Measurements from ENCODE around the gene FSTL4. TPM values are rescaled to one million over a fixed set of nuclear protein-coding genes. Genes with fewer than 3 reads are reported as not detected.

Gene FSTL4
- total and polyA plus RNA-seq, 2 experiments from 2014 or later = 0.47 to 0.74 TPM

- Histone ChIP-seq H3K4me3 (no peak overlapping the region), H2AFZ (no peak overlapping the region), H3K27ac (no peak overlapping the region), H3K36me3 (replicated peaks; ENCODE audit: insufficient read depth, low read depth) (no peaks in the 10 kb centered on the region), H3K79me2 (no peaks in the 10 kb centered on the region), H3K27me3 (peaks cover 3% of the 10 kb centered on the region), H3K9me3 (ENCODE audit: low read depth) (no peaks in the 10 kb centered on the region), H3K4me1 (ENCODE audit: insufficient read depth) (peaks cover under 1% of the 10 kb centered on the region), H3K9me2 (replicated peaks; ENCODE audit: insufficient read depth) (no peaks in the 10 kb centered on the region), H4K20me1 (ENCODE audit: insufficient read depth, poor library complexity, severe bottlenecking) (no peaks in the 10 kb centered on the region), H3K4me2 (no peak overlapping the region)
- TF ChIP-seq EZH2phosphoT487 (IDR thresholded peaks at IDR 0.05; ENCODE audit: low read depth, severe bottlenecking, unreplicated experiment) (no peak), CTCF (IDR thresholded peaks at IDR 0.05; ENCODE audit: poor library complexity) (no peak), EZH2 (IDR thresholded peaks at IDR 0.05; ENCODE audit: borderline replicate concordance) (no peak)
- 90% methylated on average over 6 of the region's 6 CpGs for WGBS (ENCODE audit: low lambda C conversion rate, missing lambda C conversion rate)
- no peak for DNase-seq (ENCODE audit: low spot score)
Measured at GRCh38 chr5:133429046-133429445, 183.3 kb downstream of the FSTL4 start.

- Histone ChIP-seq H2AFZ (no peak overlapping the region), H3K79me2 (no peaks in the 10 kb centered on the region)
- TF ChIP-seq CTCF (IDR thresholded peaks at IDR 0.05; ENCODE audit: poor library complexity) (no peak), EZH2 (IDR thresholded peaks at IDR 0.05; ENCODE audit: borderline replicate concordance) (no peak), EZH2phosphoT487 (IDR thresholded peaks at IDR 0.05; ENCODE audit: low read depth, severe bottlenecking, unreplicated experiment) (no peak)
Measured at GRCh38 chr5:133428072-133428660, 184.2 kb downstream of the FSTL4 start.

GRCh38 chr5:133427121-133427777 lies 185.1 kb downstream of the FSTL4 start:
- no peak overlapping the region for H3K4me3 ChIP-seq
- no peak for DNase-seq (ENCODE audit: low spot score)
- peaks cover 6% of the 10 kb centered on the region for H3K27me3 ChIP-seq
- peaks cover 3% of the 10 kb centered on the region for H3K4me1 ChIP-seq (ENCODE audit: insufficient read depth)
- no peaks in the 10 kb centered on the region for H3K9me3 ChIP-seq (ENCODE audit: low read depth)
- no peak overlapping the region for H2AFZ ChIP-seq
- H4K20me1 ChIP-seq (ENCODE audit: insufficient read depth, poor library complexity, severe bottlenecking) = no peaks in the 10 kb centered on the region
- no peaks in the 10 kb centered on the region for H3K9me2 ChIP-seq (replicated peaks; ENCODE audit: insufficient read depth)
- no peak overlapping the region for H3K4me2 ChIP-seq
- WGBS (ENCODE audit: low lambda C conversion rate, missing lambda C conversion rate) = 53% methylated on average over 11 of the region's 11 CpGs
- H3K27ac ChIP-seq = no peak overlapping the region
- no peaks in the 10 kb centered on the region for H3K79me2 ChIP-seq
- no peaks in the 10 kb centered on the region for H3K36me3 ChIP-seq (replicated peaks; ENCODE audit: insufficient read depth, low read depth)
- no peak for TF ChIP-seq EZH2 (IDR thresholded peaks at IDR 0.05; ENCODE audit: borderline replicate concordance)
- no peak for TF ChIP-seq CTCF (IDR thresholded peaks at IDR 0.05; ENCODE audit: poor library complexity)
- no peak for TF ChIP-seq EZH2phosphoT487 (IDR thresholded peaks at IDR 0.05; ENCODE audit: low read depth, severe bottlenecking, unreplicated experiment)

More at GRCh38 chr5:133428072-133428660, 184.2 kb downstream of the FSTL4 start:
- Histone ChIP-seq H3K4me1 (ENCODE audit: insufficient read depth) (peaks cover 3% of the 10 kb centered on the region), H3K9me3 (ENCODE audit: low read depth) (no peaks in the 10 kb centered on the region), H3K4me2 (no peak overlapping the region), H3K27me3 (peaks cover 3% of the 10 kb centered on the region), H3K9me2 (replicated peaks; ENCODE audit: insufficient read depth) (no peaks in the 10 kb centered on the region), H3K27ac (no peak overlapping the region), H4K20me1 (ENCODE audit: insufficient read depth, poor library complexity, severe bottlenecking) (no peaks in the 10 kb centered on the region), H3K4me3 (no peak overlapping the region), H3K36me3 (replicated peaks; ENCODE audit: insufficient read depth, low read depth) (no peaks in the 10 kb centered on the region)
- no peak for DNase-seq (ENCODE audit: low spot score)
- WGBS (ENCODE audit: low lambda C conversion rate, missing lambda C conversion rate) = 91% methylated on average over 4 of the region's 4 CpGs
